ENCODE measurements around the gene MPND.

GRCh38 chr19:4358709-4359626 is 15.6 kb downstream of the MPND start:
- TF ChIP-seq POLR2A (IDR thresholded peaks at IDR 0.05; ENCODE audit: low read length) (no peak), GATA1 (IDR thresholded peaks at IDR 0.05; ENCODE audit: low read depth, low read length) (no peak)
